22Rv1 (cell line): ENCODE data around the gene OGFOD2.

ENCODE experiments used
- H3K27ac ChIP-seq: fragments of 450-650 bp; 2 replicates; pipeline ENCODE4 v1.5.1; 2017
- CTCF ChIP-seq: fragments of 450-650 bp; IDR thresholded peaks from 2 replicates; pipeline ENCODE4 v1.5.1; 2017; ENCODE audit warnings: mild to moderate bottlenecking
- ZFX ChIP-seq: fragments of 450-650 bp; IDR thresholded peaks from 2 replicates; pipeline ENCODE4 v1.6.1; 2017; ENCODE audit warnings: antibody characterized with exemption, borderline replicate concordance

Gene OGFOD2

GRCh38 chr12:122981587-122982476 lies 6.8 kb downstream of the OGFOD2 start:
- TF ChIP-seq ZFX (no peak), CTCF (no peak)
- H3K27ac ChIP-seq: peak overlapping the region; percentile 88

DNA sequence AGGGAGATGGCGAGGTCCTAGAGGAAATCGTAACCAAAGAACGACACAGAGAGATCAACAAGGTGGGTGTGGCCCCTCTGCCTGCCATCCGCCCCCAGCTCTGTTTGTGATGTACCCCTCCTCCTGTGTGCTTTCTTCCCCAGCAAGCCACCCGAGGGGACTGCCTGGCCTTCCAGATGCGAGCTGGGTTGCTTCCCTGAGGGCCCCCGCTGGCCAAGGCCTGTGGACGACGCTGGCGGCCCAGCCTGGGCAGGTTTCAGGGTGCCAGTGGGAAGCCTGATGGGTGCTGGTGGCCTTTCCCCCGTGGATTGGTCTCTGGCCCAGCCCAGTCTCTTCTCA lies 7.4 kb downstream of the OGFOD2 start:
- TF ChIP-seq ZFX (no peak), CTCF (no peak)
- peak overlapping the region; percentile 88 for H3K27ac ChIP-seq

GRCh38 chr12:122982963-122983788 lies 8.1 kb downstream of the OGFOD2 start:
- TF ChIP-seq CTCF (no peak), ZFX (no peak)
- peak overlapping the region; percentile 88 for H3K27ac ChIP-seq

- TF ChIP-seq CTCF: no peak
- no peak for TF ChIP-seq ZFX
- peak overlapping the region; percentile 88 for H3K27ac ChIP-seq
Observed at GRCh38 chr12:122983789-122984515, 8.9 kb downstream of the OGFOD2 start.

DNA sequence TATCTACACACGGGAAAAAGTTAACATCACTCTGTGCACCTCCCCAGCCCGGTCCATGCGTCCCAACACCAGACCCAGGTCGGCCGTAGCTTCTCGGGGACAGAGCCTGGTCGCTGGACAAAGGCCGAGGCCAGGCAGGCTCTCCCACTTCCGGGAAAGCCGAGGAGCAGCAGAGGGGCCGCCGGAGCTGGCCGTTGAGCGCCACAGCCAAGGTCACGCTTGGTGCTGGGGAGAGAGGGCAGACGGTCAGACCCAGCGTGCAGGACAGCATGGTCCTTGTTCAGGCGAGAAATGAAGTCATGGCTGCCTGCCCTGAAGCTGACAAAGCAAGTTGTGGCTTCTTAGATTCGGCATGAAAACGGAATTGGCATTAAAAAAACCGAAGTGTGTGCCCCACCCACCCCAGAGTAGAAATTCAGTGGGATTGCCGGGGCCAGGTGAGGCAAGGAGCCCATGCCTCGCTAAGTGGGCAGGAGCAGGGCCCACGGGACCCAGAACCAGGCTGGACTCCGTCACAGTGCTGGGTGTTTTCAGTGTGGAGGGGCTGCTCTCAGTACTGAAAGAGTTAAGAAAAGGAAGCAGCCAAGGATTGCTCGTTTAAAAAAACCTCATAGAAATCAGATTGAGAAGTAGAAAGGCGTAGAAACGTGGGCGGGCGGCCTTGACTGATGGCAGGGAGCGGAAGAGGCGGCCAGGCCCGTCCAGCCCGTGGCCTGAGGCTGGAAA lies 9.7 kb downstream of the OGFOD2 start:
- H3K27ac ChIP-seq: peak overlapping the region; percentile 88
- TF ChIP-seq ZFX (no peak), CTCF (no peak)

- TF ChIP-seq CTCF (no peak), ZFX (no peak)
- H3K27ac ChIP-seq: peak overlapping the region; percentile 88
Observed at GRCh38 chr12:122985338-122986257, 10.6 kb downstream of the OGFOD2 start.
